Globus pallidus (tissue), 1 donor: ENCODE results near the gene IL36A.

Source experiments
- DNase-seq: peaks from one replicate; pipeline ENCODE4 v3.0.0-alpha.2; 2015; ENCODE audit warnings: low spot score

The IL36A gene

DNA sequence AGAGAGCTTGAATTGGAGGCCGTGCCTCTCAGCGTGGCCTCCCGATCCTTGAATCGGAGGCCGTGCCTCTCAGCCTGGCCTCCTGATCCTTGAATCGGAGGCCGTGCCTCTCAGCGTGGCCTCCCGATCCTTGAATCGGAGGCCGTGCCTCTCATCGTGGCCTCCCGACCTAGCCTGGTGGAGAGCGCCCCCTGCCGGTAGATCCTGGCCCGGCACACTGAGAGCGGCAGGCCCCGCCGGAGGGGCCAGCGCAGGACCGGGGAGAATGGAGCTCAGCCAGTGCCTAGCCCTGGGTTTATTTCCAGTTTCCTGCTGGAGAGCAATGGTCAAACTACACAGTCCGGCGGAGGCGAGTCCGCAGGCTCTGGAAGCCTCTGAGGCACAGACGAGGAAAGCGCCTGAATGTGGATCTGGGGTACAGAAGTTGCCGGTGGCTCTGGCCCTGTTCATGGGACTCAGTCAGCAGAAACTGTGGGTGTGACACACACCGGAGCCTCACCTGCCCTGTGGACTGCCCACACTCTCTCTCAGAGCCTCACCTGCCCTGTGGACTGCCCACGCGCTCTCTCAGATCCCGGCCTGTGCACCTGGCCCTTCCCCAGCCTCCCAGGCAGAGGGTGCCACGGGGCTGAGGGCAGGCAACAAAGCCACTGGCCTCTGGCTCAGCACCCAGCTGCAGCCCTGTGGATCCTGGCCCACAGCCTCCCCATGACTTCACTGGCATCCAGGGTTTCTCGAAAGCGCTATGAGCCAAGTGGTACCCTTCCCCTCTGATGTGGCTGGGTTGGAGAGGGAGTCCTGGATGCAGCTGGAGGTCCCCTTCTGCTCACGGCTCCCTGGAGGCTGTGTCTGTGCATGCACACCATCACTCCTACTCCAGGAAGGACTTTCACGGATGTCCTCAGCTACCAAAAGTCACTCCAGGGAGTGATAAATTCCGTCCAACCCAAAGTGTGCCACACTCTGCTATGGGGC, 45.9 kb downstream of the IL36A start:
- DNase-seq = no peak

GRCh38 chr2:113052396-113052917, 47.2 kb downstream of the IL36A start, which contains the start of gene IL36B:
IL36B (minus strand) TSS chr2:113052867.
- no peak for DNase-seq

DNA sequence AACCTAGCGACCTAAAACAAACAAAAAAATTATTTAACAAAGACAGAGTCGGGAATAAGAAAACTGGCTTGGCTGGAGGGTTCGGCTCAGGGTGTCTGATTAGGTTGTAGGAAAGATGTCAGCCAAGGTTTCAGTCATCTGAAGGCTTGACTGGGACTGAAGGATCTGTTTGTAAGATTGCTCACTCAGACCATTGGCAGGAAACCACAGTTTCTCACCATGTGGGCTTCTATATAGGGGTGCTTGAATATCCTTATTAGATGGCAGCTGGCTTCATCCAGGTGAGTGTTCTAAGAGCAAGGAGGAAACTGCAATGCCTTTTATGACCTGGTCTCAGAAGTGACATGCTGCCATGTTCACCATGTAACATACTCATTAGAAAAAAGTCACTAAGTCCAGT, 48.4 kb downstream of the IL36A start:
- DNase-seq = no peak

DNA sequence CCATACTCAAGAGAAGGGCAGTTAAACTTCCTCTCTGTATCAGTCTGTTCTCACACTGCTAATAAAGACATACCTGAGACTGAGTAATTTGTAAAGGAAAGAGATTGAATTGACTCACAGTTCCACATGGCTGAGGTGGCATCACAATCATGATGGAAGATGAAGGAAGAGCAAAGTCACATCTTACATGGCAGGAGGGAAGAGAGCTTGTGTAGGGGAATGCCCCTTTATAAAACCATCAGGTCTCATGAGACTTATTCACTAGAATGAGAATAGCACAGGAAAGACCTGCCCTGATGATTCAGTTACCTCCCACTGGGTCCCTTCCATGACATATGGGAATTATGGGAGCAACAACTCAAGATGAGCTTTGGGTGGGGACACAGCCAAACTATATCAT, 48.8 kb downstream of the IL36A start:
- no peak for DNase-seq

GRCh38 chr2:113056521-113056920, 51.3 kb downstream of the IL36A start:
- DNase-seq = no peak

DNA sequence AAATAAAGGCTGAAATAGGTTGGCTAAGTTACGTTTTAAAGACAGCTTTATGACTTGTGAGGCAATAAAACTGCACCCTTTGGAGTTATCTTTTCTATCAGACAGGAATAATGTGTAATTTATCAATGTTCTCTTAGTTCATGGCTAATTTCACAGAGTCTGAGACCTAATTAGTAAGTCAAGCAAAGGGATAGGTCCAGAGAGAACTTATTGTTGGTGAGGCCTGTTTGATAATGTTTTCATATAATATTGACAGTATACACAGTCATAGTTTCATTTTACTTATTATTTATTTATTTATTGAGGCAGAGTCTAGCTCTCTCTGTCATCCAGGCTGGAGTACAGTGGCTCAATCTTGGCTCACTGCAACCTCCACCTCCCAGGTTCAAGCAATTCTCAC, 51.9 kb downstream of the IL36A start:
- DNase-seq = no peak
